Right atrium auricular region (tissue), 2 donors: Measurements from ENCODE around the gene GPSM1. TPM values are rescaled to one million over a fixed set of nuclear protein-coding genes. Genes with fewer than 3 reads are reported as not detected.

Experiments used
- DNase-seq: peaks from one replicate; pipeline ENCODE4 v3.0.0-alpha.2; 2019; ENCODE audit warnings: low spot score
- H3K27ac ChIP-seq, 2 donors: fragments of 200-600 bp; sonication (generic); 1 replicate in 1 of 2; 2 replicates in 1 of 2; pipeline ENCODE4 v1.5.1; 2016 to 2019
- H3K27me3 ChIP-seq, 2 donors: fragments of 200-600 bp; sonication (generic); one replicate each; pipeline versions ENCODE4 v1.5.1 to v1.6.0; 2017 to 2019
- H3K36me3 ChIP-seq: fragments of 200-600 bp; sonication (generic); one replicate; pipeline ENCODE4 v1.5.1; 2016
- H3K4me1 ChIP-seq, 2 donors: fragments of 200-600 bp; sonication (generic); one replicate each; pipeline versions ENCODE4 v1.5.1 to v1.6.0; 2017 to 2019
- H3K4me3 ChIP-seq, 2 donors: fragments of 200-600 bp; sonication (generic); 1 replicate in 1 of 2; 2 replicates in 1 of 2; pipeline ENCODE4 v1.5.1; 2017 to 2019; ENCODE audit warnings: mild to moderate bottlenecking in 1 of 2, moderate library complexity in 1 of 2
- H3K9me3 ChIP-seq, 2 donors: fragments of 200-600 bp; sonication (generic); one replicate each; pipeline ENCODE4 v1.5.1; 2019
- total RNA-seq, 2 donors: library from RNA; depleted of rRNA; stranded (reverse); fragments of >200 nt; gene quantifications; one replicate each; pipeline ENCODE4 v1.1.0, GENCODE V29; 2016
- TF ChIP-seq, protein P1 (sequence below), 2 donors: fragments of 200-600 bp; sonication (generic); IDR thresholded peaks; one replicate each; pipeline ENCODE4 v1.5.1; 2019; ENCODE audit warnings: antibody characterized with exemption in 2 of 2

Gene GPSM1
- total RNA-seq, 2 donors from 2014 or later: 39.4 to 44.5 TPM

DNA sequence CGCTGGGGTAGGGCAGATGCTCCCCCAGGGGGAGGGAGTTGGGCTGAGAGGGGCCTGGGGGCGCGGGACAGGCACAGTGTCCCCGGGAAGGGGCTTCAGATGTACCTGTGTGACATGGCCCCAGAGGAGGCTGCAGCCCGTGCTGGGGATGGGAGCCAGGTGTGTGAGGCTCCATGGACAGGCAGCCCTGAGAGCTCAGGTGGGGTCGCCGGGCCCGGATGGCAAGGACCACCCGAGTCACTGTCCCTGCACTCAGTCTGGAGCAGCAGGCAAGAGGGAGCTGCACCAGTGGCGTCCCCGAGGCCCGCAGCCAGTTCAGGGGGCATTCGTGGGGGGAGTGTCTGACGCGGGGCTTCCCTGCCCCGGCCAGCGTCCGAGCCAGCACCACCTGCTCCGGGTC, 42.4 kb upstream of the GPSM1 start:
- Histone ChIP-seq H3K4me3 (no peak overlapping the region), H3K27ac (no peak overlapping the region), H3K27me3 (no peaks in the 10 kb centered on the region), H3K36me3 (no peaks in the 10 kb centered on the region), H3K9me3 (no peaks in the 10 kb centered on the region), H3K4me1 (peaks cover 0 to 14% of the 10 kb centered on the region in 2 donors)
- TF ChIP-seq, protein P1, sequence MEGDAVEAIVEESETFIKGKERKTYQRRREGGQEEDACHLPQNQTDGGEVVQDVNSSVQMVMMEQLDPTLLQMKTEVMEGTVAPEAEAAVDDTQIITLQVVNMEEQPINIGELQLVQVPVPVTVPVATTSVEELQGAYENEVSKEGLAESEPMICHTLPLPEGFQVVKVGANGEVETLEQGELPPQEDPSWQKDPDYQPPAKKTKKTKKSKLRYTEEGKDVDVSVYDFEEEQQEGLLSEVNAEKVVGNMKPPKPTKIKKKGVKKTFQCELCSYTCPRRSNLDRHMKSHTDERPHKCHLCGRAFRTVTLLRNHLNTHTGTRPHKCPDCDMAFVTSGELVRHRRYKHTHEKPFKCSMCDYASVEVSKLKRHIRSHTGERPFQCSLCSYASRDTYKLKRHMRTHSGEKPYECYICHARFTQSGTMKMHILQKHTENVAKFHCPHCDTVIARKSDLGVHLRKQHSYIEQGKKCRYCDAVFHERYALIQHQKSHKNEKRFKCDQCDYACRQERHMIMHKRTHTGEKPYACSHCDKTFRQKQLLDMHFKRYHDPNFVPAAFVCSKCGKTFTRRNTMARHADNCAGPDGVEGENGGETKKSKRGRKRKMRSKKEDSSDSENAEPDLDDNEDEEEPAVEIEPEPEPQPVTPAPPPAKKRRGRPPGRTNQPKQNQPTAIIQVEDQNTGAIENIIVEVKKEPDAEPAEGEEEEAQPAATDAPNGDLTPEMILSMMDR (IDR thresholded peaks at IDR 0.05): no peak
- no peak for DNase-seq

GRCh38 chr9:136285501-136286358, 41.6 kb upstream of the GPSM1 start:
- TF ChIP-seq, protein P1 (IDR thresholded peaks at IDR 0.05): no peak
- Histone ChIP-seq H3K27me3 (no peaks in the 10 kb centered on the region), H3K9me3 (no peaks in the 10 kb centered on the region), H3K4me1 (peaks cover 0 to 14% of the 10 kb centered on the region in 2 donors), H3K36me3 (no peaks in the 10 kb centered on the region), H3K27ac (no peak overlapping the region), H3K4me3 (no peak overlapping the region)
- no peak for DNase-seq

DNA sequence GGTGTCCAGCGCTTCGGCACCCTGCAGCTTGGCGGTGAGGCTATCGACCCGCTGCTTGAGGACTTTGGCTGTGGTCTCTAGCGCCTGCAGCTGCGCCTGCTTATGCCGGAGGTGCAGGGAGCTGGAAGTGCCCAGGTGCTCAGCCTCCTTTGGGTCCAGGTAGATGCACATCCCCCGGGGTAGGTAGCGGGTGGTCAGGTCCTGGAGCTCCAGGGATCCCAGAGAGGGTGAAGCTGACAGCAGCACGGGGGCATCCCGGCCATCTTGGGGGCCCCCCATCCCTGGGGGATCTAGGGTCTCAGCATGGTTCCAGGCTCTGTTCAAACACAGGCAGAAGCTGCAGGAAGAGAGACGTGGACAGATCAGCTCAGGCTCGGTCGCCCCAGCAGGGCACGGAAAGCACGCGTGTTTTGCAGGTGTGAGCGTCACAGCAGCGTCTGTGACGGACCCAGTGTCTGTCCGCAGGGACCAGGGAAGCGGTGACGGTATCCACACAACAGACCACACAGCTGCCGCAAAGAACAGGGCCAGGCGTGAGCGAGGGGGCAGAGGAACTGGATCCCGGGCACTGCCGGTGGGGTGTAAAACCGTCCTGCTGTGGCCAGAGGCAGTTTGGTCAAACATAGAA, 40.9 kb upstream of the GPSM1 start:
- peaks cover 0 to 14% of the 10 kb centered on the region in 2 donors for H3K4me1 ChIP-seq
- H3K4me3 ChIP-seq: no peak overlapping the region
- H3K9me3 ChIP-seq: no peaks in the 10 kb centered on the region
- TF ChIP-seq, protein P1 (IDR thresholded peaks at IDR 0.05): no peak
- DNase-seq: no peak
- no peaks in the 10 kb centered on the region for H3K27me3 ChIP-seq
- H3K36me3 ChIP-seq: no peaks in the 10 kb centered on the region
- H3K27ac ChIP-seq: no peak overlapping the region

DNA sequence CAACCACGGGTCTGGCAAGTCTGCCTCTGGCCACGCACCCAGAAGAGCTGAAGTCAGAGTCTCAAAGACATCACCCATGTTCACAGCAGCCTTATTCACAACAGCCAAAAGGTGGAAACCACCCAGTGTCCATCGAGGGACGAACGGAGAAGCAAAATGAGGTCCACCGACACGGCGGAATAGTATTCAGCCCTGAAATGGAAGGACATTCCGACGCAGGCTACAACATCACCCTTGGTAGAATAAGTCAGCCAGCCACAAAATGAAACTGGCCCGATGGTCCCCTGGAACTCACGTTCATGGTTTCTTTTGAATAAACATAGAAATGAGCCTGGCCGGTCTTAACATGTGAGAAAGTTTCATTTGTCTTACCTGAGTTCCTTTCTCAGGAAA, 40.4 kb upstream of the GPSM1 start:
- H3K36me3 ChIP-seq: no peaks in the 10 kb centered on the region
- TF ChIP-seq, protein P1 (IDR thresholded peaks at IDR 0.05): no peak
- H3K27ac ChIP-seq: no peak overlapping the region
- H3K4me1 ChIP-seq: peaks cover 0 to 14% of the 10 kb centered on the region in 2 donors
- DNase-seq: no peak
- H3K9me3 ChIP-seq: no peaks in the 10 kb centered on the region
- no peaks in the 10 kb centered on the region for H3K27me3 ChIP-seq
- H3K4me3 ChIP-seq: no peak overlapping the region

- Histone ChIP-seq H3K27me3 (no peaks in the 10 kb centered on the region), H3K27ac (no peak overlapping the region), H3K9me3 (no peaks in the 10 kb centered on the region), H3K4me3 (no peak overlapping the region), H3K4me1 (peaks cover 0 to 8% of the 10 kb centered on the region in 2 donors), H3K36me3 (no peaks in the 10 kb centered on the region)
- TF ChIP-seq, protein P1 (IDR thresholded peaks at IDR 0.05): no peak
- DNase-seq: no peak
Observed at GRCh38 chr9:136287960-136288753, 39.2 kb upstream of the GPSM1 start.
